Endometrium (tissue), 2 donors: Measurements from ENCODE around the gene RALB.
"Not testable (repeated sequence)": the region's sequence is repeated elsewhere in the genome, so short reads cannot be mapped to it uniquely, and the experiment has no call there.

Experiments used
- FAIRE-seq: peaks from 2 replicates; lab custom pipeline; 2012; peaks lifted over from hg19 to GRCh38; lab: Jason Lieb, UNC
- donor health status: control.
- donor health status: control.

The RALB gene

GRCh38 chr2:120315367-120316033 is 62.8 kb downstream of the RALB start:
- no peak for FAIRE-seq

GRCh38 chr2:120316071-120316470 is 63.4 kb downstream of the RALB start:
- FAIRE-seq = no peak

- FAIRE-seq = no peak
These were observed 64.0 kb downstream of the RALB start for GRCh38 chr2:120316528-120317179.

GRCh38 chr2:120317180-120317533 is 64.5 kb downstream of the RALB start:
- no peak for FAIRE-seq

- no peak for FAIRE-seq
These were observed 65.3 kb downstream of the RALB start for GRCh38 chr2:120317916-120318315.

- FAIRE-seq = no peak
These were observed 66.0 kb downstream of the RALB start for GRCh38 chr2:120318626-120319025.

- FAIRE-seq = no peak
These were observed 66.5 kb downstream of the RALB start for GRCh38 chr2:120319123-120319522.

GRCh38 chr2:120319686-120320317 is 67.2 kb downstream of the RALB start:
- FAIRE-seq = no peak

GRCh38 chr2:120320318-120320851 is 67.7 kb downstream of the RALB start:
- FAIRE-seq = no peak

- not testable (repeated sequence) for FAIRE-seq
These were observed 68.4 kb downstream of the RALB start for GRCh38 chr2:120320887-120321556.

GRCh38 chr2:120321721-120322284 is 69.2 kb downstream of the RALB start:
- no peak for FAIRE-seq

GRCh38 chr2:120322329-120322728 is 69.7 kb downstream of the RALB start:
- FAIRE-seq = no peak

GRCh38 chr2:120323214-120323613 is 70.6 kb downstream of the RALB start:
- no peak for FAIRE-seq

GRCh38 chr2:120323807-120324399 is 71.3 kb downstream of the RALB start:
- FAIRE-seq = no peak

- FAIRE-seq = no peak
These were observed 72.3 kb downstream of the RALB start for GRCh38 chr2:120324933-120325332.

GRCh38 chr2:120326066-120326465 is 73.4 kb downstream of the RALB start:
- FAIRE-seq = no peak

- FAIRE-seq = no peak
These were observed 78.5 kb downstream of the RALB start for GRCh38 chr2:120330946-120331822.

- no peak for FAIRE-seq
These were observed 79.3 kb downstream of the RALB start for GRCh38 chr2:120331903-120332302.

- no peak for FAIRE-seq
These were observed 79.7 kb downstream of the RALB start for GRCh38 chr2:120332384-120332783.

- FAIRE-seq = no peak
These were observed 81.4 kb downstream of the RALB start for GRCh38 chr2:120334068-120334467.

- FAIRE-seq = no peak
These were observed 84.1 kb downstream of the RALB start for GRCh38 chr2:120336749-120337148.
